Esophagus (tissue), 2 donors: ENCODE results near the gene ARHGEF11. TPM values are rescaled to one million over a fixed set of nuclear protein-coding genes. Genes with fewer than 3 reads are reported as not detected.

Experiments
- H3K27ac ChIP-seq, 2 donors: one replicate each; pipeline ENCODE4 v1.5.1; 2013; ENCODE audit warnings: low read depth in 2 of 2, mild to moderate bottlenecking in 2 of 2, inconsistent platforms in 1 of 2, low read length in 1 of 2, moderate library complexity in 1 of 2
- H3K27me3 ChIP-seq, 2 donors: one replicate each; pipeline ENCODE4 v1.6.1; 2013; ENCODE audit warnings: low read length in 2 of 2, control low read depth in 1 of 2, mild to moderate bottlenecking in 1 of 2; ENCODE audit not compliant: insufficient read depth in 2 of 2, control insufficient read depth in 1 of 2
- H3K36me3 ChIP-seq, 2 donors: one replicate each; pipeline ENCODE4 v1.6.1; 2013; ENCODE audit warnings: low read length in 1 of 2; ENCODE audit not compliant: control insufficient read depth in 2 of 2, insufficient read depth in 2 of 2
- H3K4me1 ChIP-seq, 2 donors: one replicate each; pipeline ENCODE4 v1.6.1; 2013; ENCODE audit warnings: low read length in 1 of 2; ENCODE audit not compliant: control insufficient read depth in 2 of 2, insufficient read depth in 2 of 2
- H3K4me3 ChIP-seq, 2 donors: one replicate each; pipeline ENCODE4 v1.5.1; 2013; ENCODE audit warnings: low read length in 2 of 2, mild to moderate bottlenecking in 2 of 2, low read depth in 1 of 2, moderate library complexity in 1 of 2
- H3K9me3 ChIP-seq, 2 donors: one replicate each; pipeline ENCODE4 v1.6.1; 2013; ENCODE audit warnings: mild to moderate bottlenecking in 2 of 2, low read depth in 1 of 2, low read length in 1 of 2, moderate library complexity in 1 of 2; ENCODE audit not compliant: control insufficient read depth in 2 of 2, insufficient read depth in 1 of 2
- WGBS, 2 donors: extraction: QIAGEN DNeasy Blood & Tissue Kit; methylation state at CpG; one replicate each; pipeline ENCODE4 v1.1.7; 2013; 5-methylcytosine and 5-hydroxymethylcytosine counted together
- polyA plus RNA-seq, 2 donors: library from polyadenylated mRNA; stranded (reverse); fragments of 200-250 nt; gene quantifications; one replicate each; pipeline ENCODE4 v1.2.3, GENCODE V29; 2013
- donor health status: healthy with polysubstance abuse.
- donor health status: Bipolar disorder and iron deficiency.

ARHGEF11 gene, protein sequence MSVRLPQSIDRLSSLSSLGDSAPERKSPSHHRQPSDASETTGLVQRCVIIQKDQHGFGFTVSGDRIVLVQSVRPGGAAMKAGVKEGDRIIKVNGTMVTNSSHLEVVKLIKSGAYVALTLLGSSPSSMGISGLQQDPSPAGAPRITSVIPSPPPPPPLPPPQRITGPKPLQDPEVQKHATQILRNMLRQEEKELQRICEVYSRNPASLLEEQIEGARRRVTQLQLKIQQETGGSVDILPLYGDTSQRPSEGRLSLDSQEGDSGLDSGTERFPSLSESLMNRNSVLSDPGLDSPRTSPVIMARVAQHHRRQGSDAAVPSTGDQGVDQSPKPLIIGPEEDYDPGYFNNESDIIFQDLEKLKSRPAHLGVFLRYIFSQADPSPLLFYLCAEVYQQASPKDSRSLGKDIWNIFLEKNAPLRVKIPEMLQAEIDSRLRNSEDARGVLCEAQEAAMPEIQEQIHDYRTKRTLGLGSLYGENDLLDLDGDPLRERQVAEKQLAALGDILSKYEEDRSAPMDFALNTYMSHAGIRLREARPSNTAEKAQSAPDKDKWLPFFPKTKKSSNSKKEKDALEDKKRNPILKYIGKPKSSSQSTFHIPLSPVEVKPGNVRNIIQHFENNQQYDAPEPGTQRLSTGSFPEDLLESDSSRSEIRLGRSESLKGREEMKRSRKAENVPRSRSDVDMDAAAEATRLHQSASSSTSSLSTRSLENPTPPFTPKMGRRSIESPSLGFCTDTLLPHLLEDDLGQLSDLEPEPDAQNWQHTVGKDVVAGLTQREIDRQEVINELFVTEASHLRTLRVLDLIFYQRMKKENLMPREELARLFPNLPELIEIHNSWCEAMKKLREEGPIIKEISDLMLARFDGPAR (N-terminal part only)
- 10 to 100 TPM in 1 of 2 donors, 1 to 10 TPM in 1; 6.5 to 11.2 TPM for polyA plus RNA-seq

DNA sequence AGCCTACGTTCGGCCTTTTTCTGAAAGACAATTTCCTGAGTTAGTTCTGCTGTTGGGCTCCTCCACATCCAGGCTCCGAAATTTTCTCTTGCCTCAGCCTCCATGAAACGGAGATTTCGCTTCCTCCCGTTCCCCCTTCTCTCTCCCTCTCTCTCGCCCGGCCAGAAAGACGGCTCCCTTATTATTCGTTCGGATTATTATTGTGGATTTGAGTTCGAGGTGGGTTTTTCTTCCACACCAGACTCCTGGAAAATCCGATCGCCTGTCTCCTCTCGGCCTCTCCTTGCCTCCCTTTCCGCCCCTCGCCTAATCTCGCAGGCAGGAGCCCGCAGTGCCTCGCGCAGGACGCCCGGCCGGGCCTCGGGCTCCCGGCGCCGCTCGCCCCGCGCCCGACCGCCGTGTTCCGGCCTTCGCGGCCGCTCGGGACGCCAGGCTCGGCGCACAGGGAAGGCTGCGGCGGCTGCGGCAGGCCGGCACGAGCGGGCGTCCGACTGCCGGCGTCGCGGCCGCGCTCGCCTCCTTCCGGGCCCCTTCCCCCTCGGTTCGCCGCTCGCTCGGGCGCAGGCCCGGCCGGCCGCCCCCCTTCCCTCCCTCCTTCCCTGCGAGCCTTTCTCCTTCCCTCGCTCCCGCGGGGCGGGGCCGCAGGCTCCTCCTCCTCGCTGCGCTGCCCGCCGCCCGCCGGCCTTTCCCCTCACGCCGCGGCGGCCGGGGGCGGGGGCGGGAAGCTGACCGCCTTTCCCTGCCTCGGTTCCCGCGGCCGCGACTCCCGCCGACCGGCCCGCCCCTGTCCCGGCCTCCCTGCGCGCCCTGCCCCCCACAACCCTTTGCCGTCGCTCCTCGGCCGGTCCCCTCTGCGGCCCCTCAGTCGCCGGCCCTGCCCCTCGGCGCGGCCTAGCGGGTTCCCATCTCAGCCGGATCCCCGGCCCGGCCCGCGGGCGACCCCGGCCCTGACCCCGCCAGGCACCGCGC, at the start of gene ARHGEF11:
TSS of gene ARHGEF11 (minus strand) at position 493 of the 969 bp plus-strand sequence. CDS start 1,412 bp downstream, outside the sequence.
- H3K27me3 ChIP-seq: no peaks in the 10 kb centered on the region
- 1% methylated on average over 89 to 120 of the region's 120 CpGs for WGBS, 2 donors
- H3K4me1 ChIP-seq: peaks cover 8% of the 10 kb centered on the region in 2 donors
- H3K4me3 ChIP-seq: peak within 1 kb of the TSS; percentile 74 to 87
- no peaks in the 10 kb centered on the region for H3K36me3 ChIP-seq
- H3K27ac ChIP-seq: peak within 1 kb of the TSS; percentile 88 to 91
- no peaks in the 10 kb centered on the region for H3K9me3 ChIP-seq

DNA sequence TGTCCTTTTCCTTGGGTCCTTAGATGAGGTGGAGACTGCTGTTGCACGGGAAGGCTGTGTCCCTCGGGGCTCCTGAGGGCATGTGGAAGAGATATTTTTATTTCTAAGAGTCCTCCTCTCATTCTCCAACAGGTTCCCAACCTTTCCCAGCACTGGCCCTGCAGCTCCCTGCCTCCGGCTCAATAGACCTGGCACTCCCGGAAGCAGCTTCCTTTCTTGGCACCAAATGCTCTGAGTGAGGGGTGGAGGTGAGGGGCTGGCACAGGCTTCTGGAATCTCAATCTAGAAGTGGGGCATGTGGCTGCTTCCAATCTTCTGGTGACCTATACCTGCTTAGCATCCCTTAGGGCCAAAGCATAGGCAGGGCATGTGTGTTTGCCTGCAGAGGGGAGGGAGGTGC, 49.5 kb upstream of the ARHGEF11 start:
- peaks cover 0 to 2% of the 10 kb centered on the region in 2 donors for H3K4me1 ChIP-seq
- 40 to 42% methylated on average over 4 of the region's 4 CpGs for WGBS, 2 donors
- no peak overlapping the region for H3K4me3 ChIP-seq
- no peaks in the 10 kb centered on the region for H3K27me3 ChIP-seq
- H3K36me3 ChIP-seq: no peaks in the 10 kb centered on the region
- H3K9me3 ChIP-seq: no peaks in the 10 kb centered on the region
- H3K27ac ChIP-seq: no peak overlapping the region

DNA sequence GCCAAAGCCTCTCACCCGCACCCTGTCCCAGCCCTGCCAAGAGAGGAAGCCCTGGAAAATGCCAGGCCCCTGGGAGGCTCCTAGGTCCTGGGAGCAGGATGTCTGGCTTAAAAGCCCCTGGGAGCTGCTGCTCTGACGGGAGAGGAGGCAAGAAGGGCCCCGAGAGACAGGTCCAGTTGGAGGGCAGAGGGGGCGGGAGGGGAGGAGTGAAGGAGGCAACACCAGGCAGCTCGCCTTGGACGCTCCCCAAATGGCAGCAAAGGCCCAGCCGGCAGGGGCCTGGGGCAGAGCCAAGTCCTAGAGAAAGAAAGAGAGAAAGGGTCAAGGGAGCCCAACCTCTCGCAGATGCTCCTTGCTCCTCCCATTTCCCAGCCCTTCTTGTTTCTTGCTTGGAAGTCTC, 47.3 kb upstream of the ARHGEF11 start:
- peaks cover 0 to 2% of the 10 kb centered on the region in 2 donors for H3K4me1 ChIP-seq
- H3K27me3 ChIP-seq: no peaks in the 10 kb centered on the region
- H3K27ac ChIP-seq: no peak overlapping the region
- no peaks in the 10 kb centered on the region for H3K36me3 ChIP-seq
- no peaks in the 10 kb centered on the region for H3K9me3 ChIP-seq
- WGBS, 2 donors: 49 to 58% methylated on average over 8 of the region's 8 CpGs
- H3K4me3 ChIP-seq: no peak overlapping the region

DNA sequence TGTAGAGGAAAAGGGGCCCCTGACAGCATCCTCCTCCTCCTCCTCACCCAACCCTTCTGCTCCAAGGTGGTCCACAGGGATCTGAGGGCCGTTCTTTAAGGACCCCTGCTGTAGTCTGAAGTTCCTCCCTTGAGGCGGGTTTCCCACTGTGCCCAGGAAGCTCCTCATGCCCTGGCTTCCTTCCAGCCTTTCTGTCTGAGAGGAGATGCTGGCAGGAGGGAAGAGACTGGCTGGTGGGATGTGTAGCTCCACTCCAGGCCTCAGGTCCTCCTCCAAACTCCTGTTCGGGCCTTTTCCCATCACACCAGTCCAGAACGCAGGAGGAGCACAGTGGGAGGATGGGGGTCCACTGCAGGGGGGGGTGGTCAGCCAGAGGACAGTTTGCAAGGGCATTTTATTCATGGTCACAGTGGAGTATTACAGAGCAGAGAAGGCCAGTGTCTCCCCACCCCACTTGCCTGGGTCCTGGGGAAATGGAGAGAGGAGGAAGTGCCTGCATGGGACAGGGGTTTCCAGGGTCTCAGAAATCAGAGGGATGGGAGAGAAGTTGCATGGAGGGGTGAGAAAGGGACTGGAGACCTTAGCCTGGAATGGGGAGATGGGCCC, 46.2 kb upstream of the ARHGEF11 start:
- Histone ChIP-seq H3K36me3 (no peaks in the 10 kb centered on the region), H3K27me3 (no peaks in the 10 kb centered on the region), H3K4me3 (no peak overlapping the region), H3K4me1 (peaks cover 0 to 2% of the 10 kb centered on the region in 2 donors), H3K9me3 (no peaks in the 10 kb centered on the region), H3K27ac (no peak overlapping the region)
- WGBS, 2 donors: 75 to 77% methylated on average over 4 of the region's 4 CpGs

DNA sequence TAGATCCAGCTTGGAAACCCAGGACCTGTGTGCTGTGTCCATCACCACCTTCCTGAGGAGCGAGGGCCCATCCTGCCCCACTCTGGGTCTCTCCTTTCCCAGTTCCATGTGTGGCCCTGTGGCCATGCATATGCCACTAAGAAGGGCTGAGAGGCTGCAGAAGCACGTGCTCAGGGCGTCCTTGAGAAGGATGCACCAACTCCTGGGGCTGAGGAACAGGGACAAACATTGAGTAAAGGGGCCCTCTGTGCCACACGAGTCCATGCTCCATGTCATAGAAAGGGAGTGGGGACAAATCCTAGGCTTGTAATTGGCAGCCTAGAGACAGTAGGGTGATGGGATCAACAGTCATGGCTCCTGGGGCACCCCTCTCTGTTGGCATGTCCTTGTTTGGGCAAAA, 45.6 kb upstream of the ARHGEF11 start:
- Histone ChIP-seq H3K27me3 (no peaks in the 10 kb centered on the region), H3K9me3 (no peaks in the 10 kb centered on the region), H3K4me1 (peaks cover 0 to 2% of the 10 kb centered on the region in 2 donors), H3K36me3 (no peaks in the 10 kb centered on the region), H3K4me3 (no peak overlapping the region), H3K27ac (no peak overlapping the region)
- 89 to 92% methylated on average over 4 of the region's 4 CpGs for WGBS, 2 donors

DNA sequence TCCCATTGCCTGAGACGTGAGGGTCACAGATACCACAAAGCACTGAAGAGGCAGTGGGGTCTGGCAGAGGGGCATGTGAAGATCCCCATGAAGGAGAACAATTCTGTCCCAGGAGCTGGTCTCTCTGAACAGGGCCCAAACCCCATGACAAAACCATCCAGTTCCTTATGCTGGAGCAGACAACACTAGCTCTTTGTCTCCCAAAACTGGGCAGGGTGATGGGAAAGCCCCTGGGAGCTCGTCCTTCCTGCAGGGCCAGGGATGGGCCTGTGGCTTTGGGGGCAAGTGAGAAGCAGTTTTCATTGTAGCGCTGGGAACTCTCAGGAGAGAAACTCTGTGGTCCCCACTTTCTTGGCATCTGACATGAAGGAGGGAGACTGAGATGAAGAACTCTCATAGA, 45.2 kb upstream of the ARHGEF11 start:
- no peaks in the 10 kb centered on the region for H3K36me3 ChIP-seq
- H3K9me3 ChIP-seq: no peaks in the 10 kb centered on the region
- 61 to 68% methylated on average over 3 of the region's 3 CpGs for WGBS, 2 donors
- H3K4me1 ChIP-seq: peaks cover 0 to 2% of the 10 kb centered on the region in 2 donors
- no peak overlapping the region for H3K27ac ChIP-seq
- H3K27me3 ChIP-seq: no peaks in the 10 kb centered on the region
- no peak overlapping the region for H3K4me3 ChIP-seq

DNA sequence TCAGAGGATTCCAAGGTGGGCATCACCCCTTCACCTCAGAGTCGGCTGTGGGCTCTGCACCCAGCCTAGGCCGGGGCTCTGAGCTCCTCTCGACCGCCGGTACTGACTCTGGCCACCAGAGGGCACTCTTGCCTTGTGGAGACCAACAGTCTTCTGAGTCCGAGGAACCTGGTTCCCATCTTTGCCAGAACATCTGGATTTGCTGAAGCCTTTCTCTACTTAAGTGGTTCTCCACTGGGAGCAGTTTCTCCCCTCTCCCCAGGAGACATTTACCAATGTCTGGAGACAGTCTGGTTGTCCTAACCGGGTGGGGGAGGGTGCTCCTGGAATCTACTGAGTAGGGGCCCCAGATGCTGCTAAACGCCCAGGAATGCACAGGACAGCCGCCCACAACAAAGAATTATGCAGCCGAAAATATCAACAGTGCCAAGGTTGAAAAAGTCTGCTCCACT, 44.7 kb upstream of the ARHGEF11 start:
- WGBS, 2 donors: 18% methylated on average over 10 of the region's 10 CpGs
- no peak overlapping the region for H3K27ac ChIP-seq
- no peaks in the 10 kb centered on the region for H3K27me3 ChIP-seq
- no peaks in the 10 kb centered on the region for H3K4me1 ChIP-seq
- no peak overlapping the region for H3K4me3 ChIP-seq
- no peaks in the 10 kb centered on the region for H3K36me3 ChIP-seq
- no peaks in the 10 kb centered on the region for H3K9me3 ChIP-seq

DNA sequence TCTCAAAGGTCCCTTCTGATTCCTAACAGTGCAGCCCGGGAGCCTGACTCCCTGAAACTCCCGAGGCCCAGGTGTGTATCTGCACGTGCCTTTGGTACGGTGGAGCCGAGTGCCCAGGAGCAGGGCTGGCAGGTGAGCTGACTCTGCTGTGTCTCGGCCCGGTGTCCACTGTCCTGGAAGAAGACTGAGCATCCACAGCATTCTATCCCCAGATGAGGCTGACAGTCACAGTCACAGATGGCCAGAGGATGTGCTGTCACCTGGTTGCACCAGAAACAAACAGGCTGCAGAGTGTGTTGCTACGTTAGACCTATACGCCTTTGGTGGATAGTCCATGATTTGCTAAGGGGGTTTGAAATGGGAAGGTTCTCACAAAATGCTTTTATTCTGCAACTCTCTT, 44.2 kb upstream of the ARHGEF11 start:
- WGBS, 2 donors: 86 to 89% methylated on average over 9 of the region's 9 CpGs

More for the DNA sequence above, 44.2 kb upstream of the ARHGEF11 start:
- Histone ChIP-seq H3K4me3 (no peak overlapping the region), H3K4me1 (no peaks in the 10 kb centered on the region), H3K36me3 (no peaks in the 10 kb centered on the region), H3K27ac (no peak overlapping the region), H3K9me3 (no peaks in the 10 kb centered on the region), H3K27me3 (no peaks in the 10 kb centered on the region)
